Dermis microvascular lymphatic vessel endothelial cell (primary cell): ENCODE results near the gene PHLDB1. TPM values are rescaled to one million over a fixed set of nuclear protein-coding genes. Genes with fewer than 3 reads are reported as not detected.
"Not testable (repeated sequence)": the region's sequence is repeated elsewhere in the genome, so short reads cannot be mapped to it uniquely, and the experiment has no call there.

Source experiments
- DNase-seq, 2 donors: peaks; one replicate each; pipeline versions ENCODE4 v3.0.0 to v3.0.0-alpha.2; 2010; ENCODE audit warnings: low read depth in 2 of 2
- total RNA-seq: library from RNA; depleted of rRNA; stranded (reverse); fragments of >200 nt; gene quantifications from 2 replicates; pipeline ENCODE4 v1.2.1, GENCODE V29; 2014

PHLDB1 gene
- total RNA-seq, 1 donor from 2014 or later = 20.7 TPM

DNA sequence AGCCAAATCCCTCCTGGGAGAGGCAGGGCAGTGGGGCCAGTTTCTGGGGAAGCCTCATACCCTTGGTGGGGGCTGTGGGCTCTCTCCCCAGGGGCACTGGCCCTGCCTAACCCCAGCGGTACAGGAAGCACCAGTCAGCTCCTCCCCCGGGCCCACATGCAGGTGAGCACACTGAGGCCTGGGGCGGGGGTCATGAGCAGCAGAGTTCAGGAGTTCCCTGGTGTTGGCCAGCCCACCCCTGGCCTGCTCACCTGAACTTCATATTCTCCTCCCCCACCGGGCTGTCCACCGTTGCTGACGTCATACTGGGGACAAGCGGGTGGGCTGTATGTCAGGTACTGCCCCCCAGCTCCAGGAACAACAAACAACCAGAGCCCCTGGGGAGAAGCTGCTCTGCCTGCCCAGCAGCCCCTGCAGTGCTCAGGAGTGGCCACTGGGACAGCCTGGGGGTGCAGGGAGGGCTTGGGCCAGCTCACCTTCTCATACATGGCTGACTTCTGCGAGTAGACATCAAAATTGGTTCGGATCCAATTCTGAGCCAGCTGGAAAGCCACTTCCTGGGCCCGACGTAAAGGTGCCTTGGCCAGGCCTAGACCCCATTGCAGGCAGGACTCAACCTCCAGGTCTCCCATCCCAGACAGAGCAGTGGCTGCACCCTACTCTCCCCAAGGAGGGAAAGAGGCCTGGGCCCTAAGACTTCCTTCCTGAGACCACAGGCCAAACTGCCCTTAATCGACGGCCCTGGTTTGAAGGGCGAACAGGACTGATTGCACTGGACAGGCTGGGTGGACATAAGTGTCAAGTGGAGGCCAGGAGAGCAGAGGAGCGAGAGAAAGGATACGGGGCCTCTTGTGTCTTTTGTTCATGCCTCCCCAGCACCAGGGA, 51.3 kb downstream of the PHLDB1 start:
- DNase-seq = peak in 1 of 2 donors; percentile 20

GRCh38 chr11:118659314-118659952, 52.0 kb downstream of the PHLDB1 start:
- DNase-seq = peak; percentile 54 to 82

DNA sequence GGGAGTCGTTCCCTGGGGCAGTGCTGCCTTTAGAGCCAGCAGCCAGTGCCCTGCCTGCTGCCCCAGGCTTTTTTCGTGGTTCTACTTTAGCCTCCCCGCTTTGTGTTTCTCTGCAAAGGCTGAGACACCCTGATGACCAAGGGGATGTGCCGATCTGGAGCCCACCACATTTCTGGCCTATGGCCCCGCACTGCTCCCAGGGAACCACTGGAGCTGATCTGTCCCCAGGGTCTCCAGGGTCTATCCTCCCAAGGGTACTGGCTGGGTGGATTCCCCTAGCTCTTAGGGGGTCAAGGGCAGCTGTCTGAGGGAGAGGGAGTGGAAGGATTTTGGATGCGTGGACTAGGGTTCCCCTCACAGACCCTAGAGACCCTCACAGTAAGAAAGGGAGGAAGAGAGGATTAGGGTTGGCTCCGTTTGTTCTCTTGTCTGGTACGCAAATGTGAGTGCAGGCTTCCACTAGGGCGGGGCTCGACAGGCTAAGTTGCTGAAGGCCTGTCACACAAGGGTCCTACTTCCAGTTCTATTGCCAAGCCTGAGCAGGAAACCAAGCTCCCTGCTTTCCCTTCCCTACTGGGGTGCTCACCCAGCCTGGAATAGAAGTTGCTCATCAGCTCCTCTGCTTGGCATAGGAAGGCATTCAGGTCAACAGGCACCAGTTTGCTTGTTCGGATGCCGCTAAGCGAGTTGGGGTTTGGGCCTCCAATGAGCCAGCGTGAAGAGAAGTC, 52.7 kb downstream of the PHLDB1 start:
- DNase-seq = no peak

- no peak for DNase-seq
These were observed 53.4 kb downstream of the PHLDB1 start for GRCh38 chr11:118660681-118661424.

GRCh38 chr11:118661425-118662301, 54.2 kb downstream of the PHLDB1 start:
- DNase-seq = no peak

DNA sequence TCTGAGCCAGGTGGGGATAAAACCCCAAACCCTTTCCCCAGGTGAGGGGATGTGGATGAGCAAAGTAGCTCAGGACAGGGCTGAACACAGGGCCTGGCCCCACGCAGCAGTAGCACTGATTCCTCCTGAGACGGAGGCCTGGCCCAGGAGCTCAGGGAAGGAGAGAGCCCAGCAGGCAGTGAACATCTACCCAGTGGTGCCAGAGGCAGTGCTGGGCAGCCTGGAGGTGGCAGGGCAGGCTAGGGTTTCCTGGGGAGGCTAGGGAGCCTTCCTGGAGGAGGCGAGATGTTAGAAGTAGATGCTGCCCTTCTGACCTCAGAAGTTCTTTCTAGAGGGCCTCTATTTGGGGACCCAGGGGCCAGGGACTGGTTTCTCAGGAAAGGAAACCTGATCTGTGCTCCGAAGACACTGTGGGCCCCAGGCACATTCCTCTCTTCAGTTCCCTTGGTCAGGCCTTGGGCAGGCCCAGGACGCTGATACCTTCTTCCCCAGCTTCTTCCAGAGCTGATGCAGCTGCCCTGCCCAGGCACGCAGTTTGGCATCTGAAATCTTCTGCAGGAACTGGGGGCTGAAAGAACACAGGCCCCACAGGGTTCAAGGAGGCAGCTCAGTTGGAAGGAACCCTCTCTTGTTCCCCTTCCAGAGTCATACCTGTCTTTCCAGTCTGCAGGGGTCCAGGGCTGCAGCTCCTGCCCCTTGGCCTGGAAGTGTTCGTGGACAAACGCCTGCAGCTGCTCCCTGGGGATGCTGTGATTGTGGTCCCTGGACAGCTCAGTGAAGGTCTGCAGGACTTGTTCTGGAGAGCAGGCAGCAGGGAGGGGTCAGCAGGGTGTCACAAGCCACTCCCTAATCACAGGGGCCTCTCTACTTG, 55.2 kb downstream of the PHLDB1 start:
- DNase-seq = no peak

DNA sequence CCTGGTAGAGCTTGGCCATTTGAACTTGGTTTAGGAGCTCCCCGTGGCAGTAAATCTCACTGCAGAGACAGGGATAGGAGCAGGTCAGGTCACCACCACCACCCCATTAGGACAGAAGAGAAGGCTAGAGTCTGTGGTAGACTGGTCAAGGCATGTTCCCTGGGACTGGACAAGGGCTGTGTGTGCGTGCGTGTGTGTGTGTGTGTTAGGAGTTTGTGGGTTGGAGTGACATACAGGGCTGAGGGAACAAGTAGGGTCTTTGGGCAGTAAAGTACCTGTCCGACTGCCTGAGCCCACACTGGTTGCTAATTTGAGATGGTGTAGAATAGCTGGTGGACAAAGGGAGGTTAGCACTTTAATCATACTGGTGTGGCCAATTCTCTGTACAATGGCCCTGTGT, 56.0 kb downstream of the PHLDB1 start:
- DNase-seq = no peak

- DNase-seq = no peak
These were observed 56.5 kb downstream of the PHLDB1 start for GRCh38 chr11:118663902-118664301.

GRCh38 chr11:118666371-118666770, 59.0 kb downstream of the PHLDB1 start:
- no peak for DNase-seq

DNA sequence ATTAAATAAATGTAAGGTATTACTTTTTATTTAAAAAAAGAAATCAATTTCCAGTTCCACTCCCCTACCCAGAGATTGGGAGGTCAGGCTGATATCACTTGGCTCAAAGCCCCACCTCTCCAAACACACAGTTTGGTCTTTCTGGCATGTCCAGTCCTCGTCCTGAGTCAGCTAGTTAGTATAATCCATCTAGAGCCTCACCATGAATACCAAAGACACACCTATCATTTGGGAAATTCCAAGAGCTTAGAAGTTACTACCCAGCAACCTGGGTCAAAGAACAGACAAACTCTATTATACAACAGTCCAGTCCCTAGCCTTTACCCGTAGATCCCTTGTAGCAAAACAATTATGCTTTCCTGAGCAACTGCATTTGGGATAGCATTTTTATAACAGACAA, 62.6 kb downstream of the PHLDB1 start:
- DNase-seq = no peak

DNA sequence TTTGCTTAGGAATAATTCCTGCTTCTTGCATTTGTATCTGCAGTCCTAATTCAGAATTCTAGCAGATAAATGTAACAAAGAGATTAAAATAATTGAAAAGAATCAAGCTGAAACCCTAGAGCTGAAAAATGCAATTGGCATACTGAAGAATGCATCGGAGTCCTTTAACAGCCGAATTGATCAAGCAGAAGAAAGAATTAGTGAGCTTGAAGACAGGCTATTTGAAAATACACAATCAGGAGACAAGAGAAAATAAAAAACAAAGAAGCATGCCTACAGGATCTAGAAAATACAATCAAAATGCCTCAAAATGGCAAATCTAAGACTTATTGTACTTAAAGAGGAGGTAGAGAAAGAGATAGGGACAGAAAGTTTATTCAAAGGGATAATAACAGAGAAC, 63.8 kb downstream of the PHLDB1 start:
- no peak for DNase-seq

- DNase-seq = peak in 1 of 2 donors; percentile 28
These were observed 65.4 kb downstream of the PHLDB1 start for GRCh38 chr11:118672846-118673245.

- no peak for DNase-seq
These were observed 66.1 kb downstream of the PHLDB1 start for GRCh38 chr11:118673361-118674081.

DNA sequence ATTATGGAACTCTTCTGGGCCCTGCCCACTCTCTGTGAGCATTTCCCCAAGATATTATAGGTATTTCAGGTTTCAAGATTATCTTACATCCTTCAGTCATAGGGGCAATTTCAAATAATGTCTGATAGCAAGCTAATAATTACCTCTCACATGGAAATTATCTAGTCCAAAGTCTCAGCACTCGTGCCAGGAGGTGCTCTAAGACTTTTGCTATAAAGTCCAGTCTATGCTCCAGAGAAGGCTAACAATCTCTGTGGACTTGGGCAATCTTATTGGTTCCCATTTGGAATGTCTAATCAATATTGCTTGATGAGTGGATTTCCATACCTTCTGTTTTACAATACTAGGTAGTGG, 66.6 kb downstream of the PHLDB1 start:
- no peak for DNase-seq

DNA sequence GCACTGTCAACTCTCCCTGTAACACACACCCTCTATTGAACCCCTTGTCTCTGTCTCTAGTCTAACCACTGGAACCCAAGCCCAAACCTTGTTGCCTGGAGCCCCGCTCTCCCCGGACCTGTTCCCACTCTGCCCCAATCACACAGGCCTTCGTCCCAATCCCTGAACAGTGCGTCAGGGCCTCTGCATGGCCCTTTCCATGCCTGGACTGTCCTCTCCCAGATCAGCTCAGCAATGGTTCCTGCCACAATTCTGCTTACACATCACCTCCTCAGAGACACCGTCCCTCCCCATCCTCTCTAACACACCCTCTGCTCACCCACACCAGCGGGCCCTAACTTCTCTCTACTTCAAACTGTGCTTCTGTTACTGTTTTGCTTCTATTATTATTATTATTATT, 70.6 kb downstream of the PHLDB1 start:
- no peak for DNase-seq

- DNase-seq = peak in 1 of 2 donors; percentile 33
These were observed 71.5 kb downstream of the PHLDB1 start for GRCh38 chr11:118678908-118679307.

DNA sequence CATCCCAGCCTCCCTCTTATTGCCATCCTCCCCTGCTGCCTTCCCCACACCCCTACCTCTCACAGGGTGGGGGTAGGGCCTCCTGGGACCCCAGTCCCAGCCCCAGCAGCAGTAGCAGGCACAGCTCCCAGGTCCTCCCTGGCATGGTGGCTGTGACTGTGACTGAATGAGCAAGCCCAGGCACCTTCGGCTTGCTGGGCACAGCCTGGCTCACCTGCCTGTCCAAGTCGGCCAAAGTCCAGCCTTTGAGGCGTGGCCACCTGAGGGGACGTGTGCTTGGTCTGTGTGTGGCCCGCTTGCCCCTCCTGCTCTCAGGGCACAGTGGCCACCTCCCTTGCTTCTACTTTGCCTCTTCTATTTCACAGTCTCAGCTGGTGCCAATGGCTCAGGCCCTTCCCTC, 72.1 kb downstream of the PHLDB1 start, which contains the start of gene TREH:
Gene TREH (minus strand): TSS at position 168 of the 400 bp plus-strand sequence. CDS start 23 bp downstream, at position 145.
- DNase-seq = no peak

DNA sequence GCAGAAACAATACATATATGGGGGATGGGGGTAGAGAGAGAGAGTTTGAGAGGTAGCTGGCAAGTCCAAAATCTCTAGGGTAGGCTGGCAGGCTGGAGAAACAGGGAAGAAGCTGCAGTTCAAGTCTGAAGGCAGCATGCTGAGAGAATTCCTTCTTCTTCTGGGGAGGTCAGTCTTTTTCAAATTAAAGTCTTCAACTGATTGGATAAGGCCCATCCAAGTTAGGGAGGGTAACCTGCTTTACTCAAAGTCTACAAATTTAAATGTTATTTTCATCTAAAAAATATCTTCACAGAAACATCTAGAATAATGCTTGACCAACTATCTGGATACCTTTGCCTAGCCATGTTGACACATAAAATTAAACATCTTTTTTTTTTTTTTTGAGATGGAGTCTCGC, 75.0 kb downstream of the PHLDB1 start:
- DNase-seq = no peak

DNA sequence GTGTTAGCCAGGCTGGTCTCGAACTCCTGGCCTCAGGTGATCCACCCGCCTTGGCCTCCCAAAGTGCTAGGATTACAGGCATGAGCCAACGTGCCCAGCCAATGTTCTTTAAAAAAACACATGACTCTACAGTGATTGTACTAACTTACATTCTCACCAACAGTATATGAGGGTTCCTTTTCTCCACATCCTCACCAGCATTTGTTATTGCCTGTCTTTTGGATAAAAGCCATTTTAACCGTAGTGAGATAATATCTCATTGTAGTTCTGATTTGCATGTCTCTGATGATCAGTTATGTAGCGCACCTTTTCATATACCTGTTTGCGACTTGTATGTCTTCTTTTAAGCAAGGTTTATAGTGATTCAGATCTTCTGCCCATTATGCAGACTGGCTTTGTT, 75.5 kb downstream of the PHLDB1 start:
- DNase-seq = not testable (repeated sequence)
